Loucy (cell line): Measurements from ENCODE around the gene TENM4.

ENCODE experiments used
- CTCF ChIP-seq: fragments of 200-600 bp; sonication (generic); conservative IDR thresholded peaks from 2 replicates; pipeline ENCODE4 v1.5.1; 2014; ENCODE audit warnings: mild to moderate bottlenecking, antibody characterized with exemption, low read length
- EZH2phosphoT487 ChIP-seq: fragments of 200-600 bp; IDR thresholded peaks from 2 replicates; pipeline ENCODE4 v1.6.1; 2018; ENCODE audit warnings: antibody characterized with exemption, mild to moderate bottlenecking, moderate library complexity, borderline replicate concordance

GRCh38 chr11:78659326-78660270 lies 781.2 kb downstream of the TENM4 start:
- no peak for TF ChIP-seq CTCF
- TF ChIP-seq EZH2phosphoT487: no peak
